Caco-2 (cell line): ENCODE data around the gene NEDD4L. TPM values are rescaled to one million over a fixed set of nuclear protein-coding genes. Genes with fewer than 3 reads are reported as not detected.

Experiments used
- BruUV-seq: library from RNA; stranded (reverse); fragments of 400-500 nt; replicated peaks from 2 replicates; lab custom pipeline; 2021; lab: Mats Ljungman, UMichigan
- CTCF ChIA-PET: fragments of 300-600 bp; sonication (Branson Sonifier 250); formaldehyde crosslinking; loops from one replicate; lab custom pipeline; 2022; ENCODE audit warnings: antibody characterized with exemption; lab: Charles Lee
- POLR2A ChIA-PET: fragments of 300-600 bp; sonication (Branson Sonifier 250); formaldehyde crosslinking; loops from one replicate; lab custom pipeline; 2022; ENCODE audit warnings: antibody characterized with exemption; lab: Charles Lee
- DNase-seq, 2 experiments: peaks; one replicate each; pipeline versions ENCODE4 v3.0.0 to v3.0.0-alpha.2; 2020 to 2022
- H3K27me3 ChIP-seq: replicated peaks from 2 replicates; pipeline ENCODE4 v1.6.0; 2011; ENCODE audit warnings: low read length; ENCODE audit not compliant: control insufficient read depth, insufficient read depth
- H3K36me3 ChIP-seq: 2 replicates; pipeline ENCODE4 v1.5.1; 2011; ENCODE audit warnings: low read length; ENCODE audit not compliant: control insufficient read depth, insufficient read depth
- H3K4me1 ChIP-seq: fragments of 250-450 bp; sonication (Bioruptor Pico); 2 replicates; pipeline ENCODE4 v1.5.1; 2020; ENCODE audit warnings: mild to moderate bottlenecking
- H3K4me3 ChIP-seq: 2 replicates; pipeline ENCODE4 v1.5.1; 2011; ENCODE audit warnings: low read depth, mild to moderate bottlenecking, control low read depth, low read length
- H3K9me3 ChIP-seq: fragments of 250-450 bp; sonication (Bioruptor Pico); 2 replicates; pipeline ENCODE4 v1.5.1; 2020; ENCODE audit warnings: mild to moderate bottlenecking, moderate library complexity
- H3K27ac Mint-ChIP-seq: one replicate; pipeline ENCODE4 v1.8.0; 2022; ENCODE audit warnings: mixed read lengths; ENCODE audit not compliant: unreplicated experiment
- H3K27me3 Mint-ChIP-seq: one replicate; pipeline ENCODE4 v1.8.0; 2022; ENCODE audit warnings: mixed read lengths; ENCODE audit not compliant: insufficient read depth, unreplicated experiment
- H3K36me3 Mint-ChIP-seq: one replicate; pipeline ENCODE4 v1.8.0; 2022; ENCODE audit warnings: mild to moderate bottlenecking, mixed read lengths; ENCODE audit not compliant: insufficient read depth, unreplicated experiment
- H3K4me1 Mint-ChIP-seq: one replicate; pipeline ENCODE4 v1.8.0; 2022; ENCODE audit warnings: low read depth, mixed read lengths; ENCODE audit not compliant: unreplicated experiment
- H3K4me3 Mint-ChIP-seq: one replicate; pipeline ENCODE4 v1.8.0; 2022; ENCODE audit warnings: mild to moderate bottlenecking, moderate library complexity, mixed read lengths; ENCODE audit not compliant: unreplicated experiment
- H3K9me3 Mint-ChIP-seq: one replicate; pipeline ENCODE4 v1.8.0; 2022; ENCODE audit warnings: mixed read lengths; ENCODE audit not compliant: unreplicated experiment
- CTCF ChIP-seq, 2 experiments: fragments of 200-600 bp in 1 of 2; IDR thresholded peaks; 1 replicate in 1 of 2; 2 replicates in 1 of 2; pipeline versions ENCODE4 v1.5.1 to v1.8.0; 2011 to 2022; ENCODE audit warnings: antibody characterized with exemption in 1 of 2, control low read depth in 1 of 2, inconsistent platforms in 1 of 2, low read depth in 1 of 2, low read length in 1 of 2, mild to moderate bottlenecking in 1 of 2, moderate library complexity in 1 of 2; ENCODE audit not compliant: insufficient read depth in 1 of 2, severe bottlenecking in 1 of 2, unreplicated experiment in 1 of 2
- intact Hi-C: fragments of 100-400 bp; cut with micrococcal nuclease; formaldehyde crosslinking; loops from one replicate; pipeline ENCODE4 v1.10.0; 2022; ENCODE audit not compliant: unreplicated experiment
- total RNA-seq: library from RNA; stranded (reverse); gene quantifications from 2 replicates; pipeline ENCODE4 v1.2.3, GENCODE V29; 2022

The NEDD4L gene
- total RNA-seq, 1 experiment from 2014 or later: 85.4 TPM

- POLR2A ChIA-PET: no interaction called here
- Mint-ChIP-seq H3K27me3 (no peaks in the 10 kb centered on the region), H3K9me3 (no peaks in the 10 kb centered on the region), H3K27ac (no peak overlapping the region), H3K36me3 (peaks cover 10% of the 10 kb centered on the region), H3K4me3 (no peak overlapping the region), H3K4me1 (no peaks in the 10 kb centered on the region)
- Histone ChIP-seq H3K9me3 (no peaks in the 10 kb centered on the region), H3K4me3 (no peak overlapping the region), H3K27me3 (no peaks in the 10 kb centered on the region), H3K4me1 (no peaks in the 10 kb centered on the region), H3K36me3 (no peaks in the 10 kb centered on the region)
- intact Hi-C loops: no loop called here
- CTCF ChIA-PET: no interaction called here
- no TSS peak for BruUV-seq
- no peak for TF ChIP-seq CTCF (IDR thresholded peaks at IDR 0.05; ENCODE audit: insufficient read depth in 1 of 2, low read depth in 1 of 2, low read length in 1 of 2, severe bottlenecking in 1 of 2, unreplicated experiment in 1 of 2)
- DNase-seq: no peak
These were observed 254.5 kb downstream of the NEDD4L start for GRCh38 chr18:58298251-58299134.

DNA sequence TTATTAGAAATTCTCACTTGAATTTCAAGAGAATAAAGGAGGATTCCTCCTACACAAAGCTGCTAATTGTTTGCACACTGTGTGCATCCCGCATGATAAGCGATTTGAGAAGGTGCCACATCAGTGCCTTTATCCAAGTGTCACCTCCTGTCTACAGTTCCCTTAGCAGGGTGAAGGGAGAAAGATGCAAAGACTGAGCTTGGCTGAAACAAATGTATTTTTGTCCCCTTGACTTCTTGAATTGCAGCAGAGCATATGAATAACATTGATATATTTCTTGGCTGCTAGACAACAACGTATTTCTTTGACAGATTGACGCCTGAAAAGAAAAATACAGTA is 255.1 kb downstream of the NEDD4L start:
- Mint-ChIP-seq H3K9me3 (no peaks in the 10 kb centered on the region), H3K27ac (no peak overlapping the region), H3K4me3 (no peak overlapping the region), H3K4me1 (no peaks in the 10 kb centered on the region), H3K36me3 (peaks cover 11% of the 10 kb centered on the region), H3K27me3 (no peaks in the 10 kb centered on the region)
- no peaks in the 10 kb centered on the region for H3K4me1 ChIP-seq
- H3K27me3 ChIP-seq: no peaks in the 10 kb centered on the region
- ChIA-PET POLR2A (no interaction called here), CTCF (no interaction called here)
- no peak for DNase-seq
- TF ChIP-seq CTCF (IDR thresholded peaks at IDR 0.05; ENCODE audit: insufficient read depth in 1 of 2, low read depth in 1 of 2, low read length in 1 of 2, severe bottlenecking in 1 of 2, unreplicated experiment in 1 of 2): no peak
- no TSS peak for BruUV-seq
- H3K4me3 ChIP-seq: no peak overlapping the region
- no peaks in the 10 kb centered on the region for H3K9me3 ChIP-seq
- no peaks in the 10 kb centered on the region for H3K36me3 ChIP-seq
- intact Hi-C loops: no loop called here

DNA sequence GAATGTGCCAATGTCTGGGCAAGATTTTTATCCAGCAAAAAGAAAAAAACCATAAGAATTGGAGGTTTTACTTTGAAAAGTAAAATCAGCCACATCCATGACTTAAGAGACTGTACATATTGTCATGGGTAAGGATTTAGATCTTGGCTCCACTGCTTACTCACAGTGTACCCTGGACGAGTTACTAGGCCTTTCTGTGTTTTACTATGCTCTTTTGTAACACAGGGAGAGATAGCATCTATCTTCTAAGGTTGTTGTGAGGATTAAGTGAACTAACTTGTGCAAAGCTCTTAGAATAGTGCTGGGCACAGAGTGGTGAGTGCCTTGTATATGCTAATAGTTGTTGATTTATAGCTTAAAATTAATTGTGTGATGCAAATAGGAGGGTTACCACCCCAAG is 255.9 kb downstream of the NEDD4L start:
- H3K27ac Mint-ChIP-seq: no peak overlapping the region
- BruUV-seq: no TSS peak
- peaks cover 11% of the 10 kb centered on the region for H3K36me3 Mint-ChIP-seq
- H3K4me1 Mint-ChIP-seq: no peaks in the 10 kb centered on the region
- no peak overlapping the region for H3K4me3 Mint-ChIP-seq
- no peaks in the 10 kb centered on the region for H3K36me3 ChIP-seq
- no peaks in the 10 kb centered on the region for H3K27me3 ChIP-seq
- TF ChIP-seq CTCF (IDR thresholded peaks at IDR 0.05; ENCODE audit: insufficient read depth in 1 of 2, low read depth in 1 of 2, low read length in 1 of 2, severe bottlenecking in 1 of 2, unreplicated experiment in 1 of 2): no peak
- no peaks in the 10 kb centered on the region for H3K27me3 Mint-ChIP-seq
- CTCF ChIA-PET: no interaction called here
- no peaks in the 10 kb centered on the region for H3K4me1 ChIP-seq
- intact Hi-C loops: no loop called here
- DNase-seq: no peak
- no peaks in the 10 kb centered on the region for H3K9me3 ChIP-seq
- no peak overlapping the region for H3K4me3 ChIP-seq
- POLR2A ChIA-PET: no interaction called here
- no peaks in the 10 kb centered on the region for H3K9me3 Mint-ChIP-seq
